GM21723 (cell line): Measurements from ENCODE around the gene DLX6.
A peak's percentile ranks its signal among the peaks of the same experiment; 100 is the strongest.
"Not testable (repeated sequence)": the region's sequence is repeated elsewhere in the genome, so short reads cannot be mapped to it uniquely, and the experiment has no call there.

ENCODE experiments used
- ATAC-seq: cut with Tn5 transposase; IDR thresholded peaks from one replicate; pipeline ENCODE4 v1.9.1; 2021; ENCODE audit warnings: mild to moderate bottlenecking, moderate library complexity; ENCODE audit not compliant: unreplicated experiment

DLX6 gene

DNA sequence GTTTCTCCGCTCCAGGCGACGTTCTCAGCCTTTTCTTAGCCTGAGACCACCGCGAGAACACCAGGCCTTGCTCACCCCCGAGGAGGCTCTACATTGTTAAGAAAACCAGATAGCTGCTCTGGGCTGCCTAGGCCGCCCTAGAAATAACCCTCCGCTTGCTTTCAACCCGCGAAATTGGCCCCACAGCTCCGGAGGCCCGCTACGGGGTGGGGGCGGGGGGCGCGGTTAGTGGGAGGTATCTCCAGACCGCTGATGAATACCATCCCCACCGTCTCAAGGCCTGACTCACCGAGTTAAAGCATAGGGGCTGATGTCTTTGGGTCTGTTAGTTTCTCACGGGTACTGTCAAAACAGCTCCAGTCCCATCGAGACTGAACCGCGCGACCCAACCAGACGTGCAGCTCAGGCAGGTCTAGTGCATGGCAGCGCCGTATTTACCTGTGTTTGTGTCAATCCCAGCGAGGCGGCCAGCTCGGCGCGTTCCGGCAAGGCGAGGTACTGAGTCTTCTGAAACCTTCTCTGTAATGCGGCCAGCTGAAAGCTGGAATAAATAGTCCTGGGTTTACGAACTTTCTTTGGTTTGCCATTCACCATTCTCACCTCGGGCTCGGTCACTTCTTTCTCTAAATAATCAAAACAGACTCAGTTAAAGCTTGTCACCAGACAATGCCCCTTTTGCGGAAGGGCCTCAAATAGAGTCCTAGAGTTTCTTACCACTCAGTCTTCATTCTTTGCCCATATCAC is 16.6 kb downstream of the DLX6 start:
- ATAC-seq, result no peak

DNA sequence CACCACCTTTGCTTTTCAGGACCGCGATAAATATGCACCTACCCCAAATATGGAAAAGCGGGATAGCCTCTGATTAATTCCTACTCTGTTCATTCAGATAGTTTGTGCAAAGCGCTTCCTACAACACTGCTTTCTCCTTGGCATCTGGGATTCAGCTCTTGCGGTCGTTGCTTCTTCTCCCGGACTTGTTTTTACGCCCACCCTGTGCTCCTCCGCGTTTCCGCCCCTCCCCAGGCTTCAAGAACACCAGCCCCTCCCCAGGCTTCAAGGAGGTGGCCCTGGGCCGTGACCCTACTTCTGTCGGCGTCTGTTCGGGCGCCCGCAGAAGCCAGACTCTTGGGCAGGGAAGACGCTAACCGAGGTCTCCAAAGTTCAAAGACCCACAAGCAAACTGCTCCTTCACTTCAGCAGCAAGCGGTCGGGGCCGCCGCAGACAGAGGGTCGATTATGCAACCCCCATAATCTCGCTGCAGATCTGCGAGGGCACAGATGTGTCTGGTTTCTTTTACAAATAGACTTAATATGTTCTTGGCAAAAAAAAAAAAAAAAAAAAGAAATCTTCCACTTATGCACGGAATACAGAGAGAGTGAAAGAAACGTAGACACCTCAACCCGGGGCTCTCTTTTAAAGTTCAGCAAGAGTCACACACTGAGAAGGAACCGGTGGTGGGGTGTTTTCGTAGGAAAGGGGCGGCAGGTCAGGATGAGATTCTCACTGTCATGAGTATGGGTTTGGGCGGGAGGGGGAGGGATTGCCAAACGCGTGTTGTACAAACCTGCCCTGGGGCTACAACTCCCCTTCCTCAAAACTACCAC is 17.3 kb downstream of the DLX6 start:
- no peak for ATAC-seq

DNA sequence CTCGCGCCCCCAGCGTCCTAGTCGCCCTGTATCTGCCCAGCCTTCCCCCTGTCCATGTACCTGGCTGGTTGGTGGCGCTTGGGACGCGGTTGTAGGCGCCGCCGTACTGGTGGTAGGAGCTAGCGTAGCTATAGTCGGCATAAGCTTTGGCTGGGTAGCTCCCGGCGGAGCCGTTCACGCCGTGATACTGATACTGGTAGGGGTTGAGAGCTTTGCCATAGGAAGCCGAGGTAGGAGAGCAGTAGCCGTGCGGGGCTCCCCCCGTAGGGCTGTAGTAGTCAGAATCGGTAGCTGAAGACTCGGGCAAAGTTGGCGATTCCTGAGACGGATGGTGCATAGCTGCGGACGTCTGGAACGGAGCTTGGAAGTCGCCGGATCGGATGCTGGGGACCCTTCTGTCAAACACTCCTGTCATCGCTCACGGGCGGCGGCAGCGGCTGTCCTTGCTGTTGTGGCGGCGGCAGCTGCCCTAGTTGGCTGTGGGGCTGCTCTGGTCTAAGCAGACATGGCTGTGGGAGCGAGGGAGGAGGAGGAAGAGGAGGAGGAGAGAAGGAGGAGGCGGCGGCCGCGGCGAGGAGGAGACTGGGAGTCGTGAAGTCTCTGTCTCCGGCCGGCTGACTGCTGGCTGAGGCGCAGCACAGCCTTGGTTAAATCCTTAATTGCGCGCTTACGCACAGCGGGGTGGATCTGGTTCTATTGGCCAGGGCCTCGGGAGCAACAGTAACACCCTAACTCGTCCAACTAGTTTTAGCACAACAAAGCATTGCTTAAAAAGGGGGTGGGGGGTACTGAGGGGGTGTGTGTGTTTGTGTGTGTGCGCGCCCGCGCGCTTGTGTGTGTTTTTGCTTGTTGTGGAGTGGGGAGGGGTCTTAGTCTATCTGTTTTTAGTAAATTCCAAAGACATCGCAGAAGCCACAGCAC is 19.1 kb downstream of the DLX6 start, which contains the start of gene DLX5:
TSS of gene DLX5 (minus strand) at position 623 of the 921 bp plus-strand sequence. CDS start at position 415, 208 bp downstream.
- no peak for ATAC-seq

GRCh38 chr7:97025130-97025499 is 19.8 kb downstream of the DLX6 start:
- ATAC-seq, result no peak

- no peak for ATAC-seq
Observed at GRCh38 chr7:97025983-97026714, 20.8 kb downstream of the DLX6 start.

- no peak for ATAC-seq
Observed at GRCh38 chr7:97026715-97027426, 21.5 kb downstream of the DLX6 start.

- peak; percentile 90 for ATAC-seq
Observed at GRCh38 chr7:97027427-97028234, 22.3 kb downstream of the DLX6 start.

DNA sequence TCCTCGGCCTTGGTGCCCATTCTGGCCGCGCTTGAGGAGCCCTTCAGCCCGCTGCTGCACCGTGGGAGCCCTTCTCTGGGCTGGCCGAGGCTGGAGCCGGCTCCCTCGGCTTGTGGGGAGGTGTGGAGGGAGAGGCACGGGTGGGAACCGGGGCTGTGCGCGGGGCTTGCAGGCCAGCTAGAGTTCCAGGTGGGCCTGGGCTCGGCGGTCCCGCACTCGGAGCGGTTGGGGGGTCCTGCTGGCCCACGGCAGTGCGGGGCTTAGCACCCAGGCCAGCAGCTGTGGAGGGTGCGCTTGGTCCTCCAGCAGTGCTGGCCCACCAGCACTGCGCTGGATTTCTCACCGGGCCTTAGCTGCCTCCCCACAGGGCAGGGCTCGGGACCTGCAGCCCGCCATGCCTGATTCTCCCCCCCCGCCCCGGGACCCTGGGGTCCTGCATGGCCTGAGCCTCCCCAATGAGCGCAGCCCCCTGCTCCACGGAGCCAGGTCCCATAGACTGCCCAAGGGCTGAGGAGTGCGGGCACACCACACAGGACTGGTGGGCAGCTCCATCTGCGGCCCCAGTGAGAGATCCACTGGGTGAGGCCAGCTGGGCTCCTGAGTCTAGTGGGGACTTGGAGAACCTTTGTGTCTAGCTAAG is 29.0 kb downstream of the DLX6 start:
- ATAC-seq, result not testable (repeated sequence)

GRCh38 chr7:97039374-97040065 is 34.2 kb downstream of the DLX6 start:
- no peak for ATAC-seq

GRCh38 chr7:97043281-97043680 is 37.9 kb downstream of the DLX6 start:
- ATAC-seq, result no peak
